Measurements from ENCODE around the gene ADAM8. TPM values are rescaled to one million over a fixed set of nuclear protein-coding genes. Genes with fewer than 3 reads are reported as not detected.
A peak's percentile ranks its signal among the peaks of the same experiment; 100 is the strongest.
"Not testable (repeated sequence)": the region's sequence is repeated elsewhere in the genome, so short reads cannot be mapped to it uniquely, and the experiment has no call there.

ADAM8 gene
- total RNA-seq, 1 donor from 2014 or later = 0.68 TPM

DNA sequence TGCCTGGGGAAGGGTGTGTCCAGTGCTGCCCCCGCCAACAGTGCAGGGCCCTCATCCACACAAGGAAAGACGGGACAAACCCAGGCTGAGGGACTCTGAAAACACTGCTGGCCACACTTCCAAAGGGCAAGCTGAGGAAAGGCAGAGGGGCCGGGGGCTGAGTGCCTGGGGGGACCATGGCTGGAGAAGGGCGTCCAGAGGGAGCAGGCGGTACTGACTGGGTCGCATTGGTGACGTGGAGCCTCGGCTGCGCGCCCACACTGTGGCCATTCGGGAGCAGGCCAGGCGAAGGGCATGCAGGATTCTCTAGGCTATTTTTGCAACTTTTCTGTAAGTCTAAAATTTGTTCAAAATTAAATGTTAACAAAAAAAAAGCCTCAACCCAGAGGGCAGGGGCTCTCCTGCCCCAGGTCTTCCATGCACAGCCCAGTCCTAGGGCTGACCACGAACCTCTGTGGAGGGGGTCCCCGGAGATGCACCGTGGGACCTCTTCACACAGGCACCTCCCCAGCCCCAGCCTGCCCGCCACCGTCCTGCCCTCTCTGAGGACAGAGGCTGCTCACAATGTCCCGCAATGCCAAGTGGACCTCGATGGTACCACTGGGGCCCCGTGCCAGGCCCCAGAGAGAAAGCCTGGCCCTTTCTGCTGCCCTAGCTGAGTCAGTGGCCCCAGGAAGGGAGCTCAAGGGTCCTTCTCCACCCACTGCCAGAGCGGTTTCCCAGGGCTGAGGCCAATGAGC lies 10.4 kb downstream of the ADAM8 start:
- DNase-seq = no peak

DNA sequence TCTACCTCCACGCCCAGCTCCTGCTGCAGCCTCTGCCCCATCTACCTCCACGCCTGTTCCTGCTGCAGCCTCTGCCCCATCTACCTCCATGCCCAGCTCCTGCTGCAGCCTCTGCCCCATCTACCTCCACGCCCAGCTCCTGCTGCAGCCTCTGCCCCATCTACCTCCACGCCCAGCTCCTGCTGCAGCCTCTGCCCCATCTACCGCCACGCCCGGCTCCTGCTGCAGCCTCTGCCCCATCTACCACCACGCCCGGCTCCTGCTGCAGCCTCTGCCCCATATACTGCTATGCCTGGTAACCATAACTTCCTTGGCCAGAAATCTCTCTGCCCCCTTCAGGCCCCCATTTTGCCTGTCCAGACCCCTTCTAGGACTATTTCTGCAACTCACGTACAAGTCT lies 11.6 kb downstream of the ADAM8 start:
- DNase-seq = not testable (repeated sequence)

DNA sequence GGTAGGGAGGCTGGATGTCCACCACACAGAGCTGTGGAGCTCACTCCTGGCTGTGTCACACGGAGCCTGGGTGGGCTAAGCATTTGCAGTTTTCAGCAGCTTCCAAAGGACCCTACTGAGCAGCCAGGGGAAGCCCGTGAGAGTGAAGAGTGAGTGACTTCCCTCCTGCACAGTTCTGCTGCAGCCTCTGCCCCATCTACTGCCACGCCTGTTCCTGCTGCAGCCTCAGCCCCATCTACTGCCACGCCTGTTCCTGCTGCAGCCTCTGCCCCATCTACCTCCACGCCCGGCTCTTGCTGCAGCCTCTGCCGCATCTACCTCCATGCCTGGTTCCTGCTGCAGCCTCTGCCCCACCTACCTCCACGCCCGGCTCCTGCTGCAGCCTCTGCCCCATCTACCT lies 12.2 kb downstream of the ADAM8 start:
- DNase-seq = no peak

DNA sequence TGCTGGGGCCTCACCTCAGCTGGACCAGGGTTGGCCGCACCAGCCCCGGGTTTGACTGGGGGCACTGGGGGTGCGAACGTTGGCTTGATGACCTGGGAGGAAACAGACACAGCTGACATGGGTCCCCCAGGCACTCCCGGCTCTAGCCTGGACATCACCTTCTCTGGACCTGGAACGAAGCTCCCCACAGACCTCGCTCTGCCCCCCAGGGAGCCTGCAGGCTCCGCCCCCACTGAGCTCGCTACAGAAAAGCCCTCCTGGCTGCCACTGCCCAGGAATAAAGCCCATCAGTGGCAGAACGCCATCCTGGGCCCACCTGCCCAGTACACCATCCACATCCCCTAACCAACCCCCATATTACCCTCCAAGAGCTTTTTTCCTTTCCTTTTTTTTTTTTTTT lies 13.0 kb downstream of the ADAM8 start:
- DNase-seq = no peak

DNA sequence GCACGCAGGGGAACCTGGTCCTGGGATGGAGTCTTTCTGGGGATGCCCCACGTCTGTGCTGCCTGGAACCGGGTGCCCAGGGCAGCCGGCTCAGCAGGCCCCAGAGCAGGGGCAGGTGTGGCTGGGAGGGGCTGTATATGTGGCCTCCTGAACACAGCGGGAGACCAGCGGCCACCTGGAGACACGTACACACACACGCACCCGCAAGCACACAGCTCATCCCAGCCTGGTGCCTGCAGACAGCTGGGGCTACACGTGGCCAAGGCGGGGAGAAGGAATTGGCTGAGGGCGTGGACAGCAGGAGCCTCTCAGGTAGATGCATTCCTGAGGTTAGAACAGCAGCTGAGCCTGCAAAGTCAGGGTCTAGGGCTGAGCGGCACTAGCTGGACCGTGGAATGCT lies 14.0 kb downstream of the ADAM8 start:
- DNase-seq = no peak

DNA sequence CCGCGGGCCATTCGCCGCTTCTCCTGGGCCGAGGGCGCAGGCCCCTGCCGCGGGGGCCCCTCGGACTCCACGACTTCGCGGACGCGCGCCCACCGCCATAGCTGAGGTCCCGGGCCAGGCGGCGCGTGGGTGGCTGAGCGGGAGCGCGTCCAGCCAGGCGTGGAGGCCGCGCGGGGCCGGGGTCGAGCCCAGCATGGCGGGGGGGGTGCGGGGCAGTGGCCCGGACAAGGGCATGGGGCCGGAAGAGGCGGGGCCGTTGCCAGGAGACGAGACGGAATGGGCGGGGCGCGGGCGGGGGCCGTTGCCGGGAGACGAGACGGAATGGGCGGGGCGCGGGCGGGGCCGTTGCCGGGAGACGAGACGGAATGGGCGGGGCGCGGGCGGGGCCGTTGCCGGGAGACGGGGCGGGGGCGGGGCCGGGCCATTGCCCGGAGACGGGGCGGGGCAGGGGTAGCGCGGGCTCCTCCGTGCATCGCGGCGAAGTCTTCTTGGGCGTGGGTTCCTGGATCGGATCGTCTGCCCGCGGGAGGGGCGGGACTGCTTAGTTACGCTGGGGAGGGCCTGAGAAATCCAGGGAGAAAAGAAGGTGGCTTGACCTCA lies 14.8 kb downstream of the ADAM8 start:
- peak; percentile 47 for DNase-seq

DNA sequence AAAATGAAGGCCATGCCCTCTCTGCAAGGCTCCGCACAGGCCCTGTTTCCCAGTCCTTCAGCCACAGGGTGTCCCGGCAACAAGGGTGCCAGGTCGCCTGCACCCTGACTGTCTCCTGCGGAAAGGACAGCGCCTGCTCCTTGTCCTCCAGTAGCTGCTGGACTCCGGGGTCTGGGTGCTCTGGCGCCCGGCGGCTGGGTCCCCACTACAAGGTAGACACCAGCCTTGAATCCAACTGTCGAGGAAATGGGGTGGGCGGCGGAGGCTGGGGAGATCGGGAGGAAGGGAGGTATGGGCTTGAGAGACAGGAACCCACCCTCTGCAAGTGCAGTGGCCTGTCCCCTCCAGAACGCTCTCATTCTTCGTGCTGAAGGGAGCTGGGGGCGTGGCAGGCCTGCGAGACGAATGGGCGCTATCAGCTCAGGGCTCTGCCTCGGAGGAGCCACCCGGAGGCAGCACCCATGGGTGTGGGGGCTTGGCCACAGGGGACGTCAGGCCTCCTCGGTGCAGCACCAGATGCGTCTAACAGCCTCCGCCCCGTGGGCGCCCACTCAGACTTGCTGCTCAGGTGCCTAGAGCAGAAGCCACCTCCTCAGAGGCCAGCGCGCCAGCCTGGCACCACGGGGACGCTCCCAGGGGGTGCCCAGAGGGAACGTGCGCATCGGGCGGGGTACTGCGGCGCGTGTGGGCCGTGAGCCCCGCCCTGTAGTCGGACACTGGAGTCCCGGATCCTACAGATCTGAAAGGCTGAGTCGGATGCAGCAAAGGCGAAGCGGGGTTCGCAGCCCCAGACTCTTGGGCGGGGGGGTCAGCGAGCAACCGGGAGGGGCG lies 15.6 kb downstream of the ADAM8 start:
- DNase-seq = peak; percentile 26

DNA sequence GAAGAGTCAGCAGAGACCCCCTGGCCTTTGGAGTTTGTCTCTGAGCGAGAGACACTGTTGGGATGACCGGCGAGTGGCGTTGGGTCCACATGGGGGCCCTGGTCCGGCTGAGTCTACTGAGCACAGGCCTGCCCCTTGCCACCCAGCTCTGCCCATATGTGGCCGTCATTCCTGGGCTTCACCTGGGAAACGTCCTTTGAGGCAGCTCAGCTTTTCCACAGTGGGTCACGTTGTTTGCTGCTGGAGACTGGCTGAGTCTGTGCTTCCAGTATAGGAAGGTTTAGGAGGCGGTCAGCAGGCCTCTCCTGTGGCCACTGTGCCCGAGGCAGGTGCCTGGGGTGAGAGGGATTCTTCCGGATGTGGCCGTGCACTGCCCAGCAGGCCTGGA lies 17.1 kb downstream of the ADAM8 start:
- DNase-seq = no peak

DNA sequence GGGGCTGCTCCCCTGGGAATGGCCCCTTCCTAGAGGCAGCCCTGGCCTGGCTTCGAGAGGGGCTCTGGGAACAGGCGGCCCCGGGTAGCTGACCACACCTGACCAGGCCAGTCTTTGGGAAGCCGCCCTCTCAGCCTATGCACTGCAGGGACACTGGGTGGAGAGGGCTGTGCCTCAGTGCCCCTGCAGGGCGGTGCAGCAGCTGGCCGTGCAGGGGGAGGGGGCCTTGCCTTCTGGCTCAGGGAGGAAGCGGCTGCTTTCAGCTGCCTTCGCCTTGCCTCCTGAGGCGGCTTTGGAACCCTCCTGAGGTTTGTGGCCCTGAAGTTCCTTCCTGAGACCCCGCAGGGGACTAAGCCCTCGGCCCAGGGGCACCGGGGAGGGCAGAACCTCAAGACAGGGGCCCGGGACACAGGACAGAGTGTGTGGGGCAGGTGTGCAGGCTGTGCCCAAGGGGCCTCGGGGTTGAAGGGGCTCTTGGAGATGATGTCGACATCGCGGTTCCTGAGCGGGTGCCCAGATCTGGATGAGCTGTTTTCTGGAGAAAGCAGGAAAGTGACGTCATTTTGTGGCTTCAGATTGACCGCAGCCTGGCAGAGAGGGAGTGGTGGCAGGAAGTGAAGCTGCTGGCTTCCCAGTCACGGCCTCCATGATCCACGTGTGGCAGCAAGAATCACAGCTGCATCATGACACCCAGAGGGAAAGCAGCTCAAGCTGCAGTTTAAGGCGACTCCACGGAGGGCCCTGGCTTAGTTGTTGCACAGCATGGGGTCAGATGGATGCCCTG lies 17.7 kb downstream of the ADAM8 start:
- peak; percentile 91 for DNase-seq

DNA sequence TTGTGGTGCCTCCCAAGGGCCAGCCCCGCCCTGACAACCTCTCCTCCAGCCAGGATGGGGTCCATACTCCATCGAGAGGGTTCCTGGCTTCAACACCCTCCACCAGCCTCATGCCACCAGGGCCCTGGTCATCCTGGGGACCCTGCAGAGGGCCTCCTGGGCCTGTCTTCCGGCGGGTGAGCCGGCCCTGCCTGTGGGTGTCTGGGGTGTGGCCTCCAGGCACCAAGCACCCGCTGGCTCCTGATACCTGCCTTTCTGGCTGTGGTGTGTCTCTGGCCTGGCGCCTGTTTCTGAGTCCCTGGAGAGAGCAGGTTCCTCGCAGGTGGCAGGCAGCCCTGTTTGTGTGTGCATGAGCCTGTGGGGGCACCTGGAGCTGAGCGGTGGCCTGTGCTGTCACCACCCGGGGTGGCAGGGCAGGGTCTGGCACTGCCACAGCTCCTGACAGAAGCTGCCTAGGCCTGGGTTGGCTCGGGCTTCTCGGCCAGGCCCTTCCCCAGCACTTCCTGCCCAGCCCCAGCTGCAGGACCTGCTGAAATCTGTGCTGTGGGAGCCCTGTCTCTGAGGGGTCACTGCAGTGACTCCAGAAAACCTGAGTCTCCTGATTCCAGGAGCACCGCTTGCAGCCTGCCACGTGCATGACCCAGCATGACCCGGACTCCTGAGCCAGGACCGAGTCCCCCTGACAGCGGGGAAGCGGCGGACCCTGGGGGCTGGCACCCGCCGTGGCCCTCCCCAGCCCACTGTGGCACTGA lies 18.4 kb downstream of the ADAM8 start:
- no peak for DNase-seq

DNA sequence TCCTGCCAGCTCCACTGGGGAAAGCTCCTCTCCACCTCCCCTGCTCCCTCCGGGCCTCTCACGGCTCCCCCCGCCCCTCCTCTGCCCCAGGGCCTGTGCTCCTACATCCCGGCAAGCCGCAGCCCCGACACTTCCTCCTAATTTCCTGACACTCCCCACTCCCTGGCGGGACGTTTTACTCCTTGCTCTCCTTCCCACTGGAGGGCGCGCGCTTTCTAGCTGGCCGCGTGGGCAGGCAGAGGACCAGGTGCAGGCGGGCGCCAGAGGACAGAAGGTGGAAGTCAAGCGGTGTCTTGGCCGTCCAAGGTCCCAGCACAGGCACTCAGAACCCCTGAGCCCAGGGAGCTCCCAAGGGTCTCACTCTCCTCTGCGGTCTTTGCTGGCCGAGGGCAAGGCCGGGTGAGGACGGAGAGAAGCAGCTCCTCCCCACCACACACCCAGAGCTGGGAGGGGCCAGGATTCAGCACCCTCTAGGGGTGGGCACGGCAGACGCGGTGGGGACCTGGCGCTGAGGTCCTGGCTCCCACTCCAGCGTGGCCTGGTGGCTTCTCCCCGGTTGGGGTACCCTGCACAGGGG lies 19.1 kb downstream of the ADAM8 start:
- peak; percentile 58 for DNase-seq

DNA sequence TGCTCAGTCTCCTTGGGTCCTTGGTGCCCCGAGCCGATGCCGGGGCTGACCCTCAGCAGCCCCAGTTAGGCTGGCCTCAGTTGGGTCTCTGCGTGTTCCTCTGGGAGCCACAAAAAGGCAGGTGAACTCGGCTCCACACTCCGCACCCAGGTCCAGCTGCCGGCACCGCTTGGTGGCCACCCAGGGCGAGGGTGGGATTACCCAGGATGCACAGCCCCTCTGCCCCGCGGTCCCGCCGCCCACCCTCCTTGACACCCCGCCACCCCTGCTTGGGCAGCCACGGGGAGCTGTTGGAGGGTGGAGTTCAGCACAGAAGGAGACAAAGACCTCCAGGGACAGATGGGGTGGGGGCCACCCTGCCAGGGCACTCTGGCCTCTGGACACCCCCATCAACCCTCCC lies 21.3 kb downstream of the ADAM8 start:
- no peak for DNase-seq

DNA sequence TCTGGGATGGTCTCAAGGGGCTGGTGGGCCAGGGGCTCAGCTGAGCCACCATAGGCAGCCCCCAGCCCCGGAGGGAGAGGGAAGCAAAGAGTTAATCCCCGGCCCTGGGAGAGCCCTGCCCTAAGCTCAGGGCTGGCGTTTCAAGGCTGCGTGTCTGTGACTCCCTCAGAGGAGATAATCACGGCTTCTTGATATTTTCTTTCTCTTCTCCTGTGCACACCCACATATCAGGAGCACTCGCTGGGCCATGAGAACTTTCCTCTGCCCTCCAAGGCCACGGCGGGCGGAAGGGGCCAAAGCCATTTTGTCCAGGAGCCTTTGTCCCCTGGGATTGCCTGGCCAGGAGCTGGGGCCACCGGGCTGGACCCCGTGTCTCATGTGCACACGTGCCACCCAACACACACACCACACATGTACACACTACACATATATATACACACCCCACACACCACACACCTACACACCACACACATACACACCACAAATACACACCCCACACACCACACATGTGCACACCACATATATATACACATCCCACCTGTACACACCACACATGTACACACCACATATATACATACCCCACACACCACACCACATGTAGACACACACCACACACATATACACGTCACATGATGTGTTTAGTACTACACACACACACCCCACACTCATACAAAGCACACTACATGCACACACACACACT lies 22.1 kb downstream of the ADAM8 start:
- no peak for DNase-seq

DNA sequence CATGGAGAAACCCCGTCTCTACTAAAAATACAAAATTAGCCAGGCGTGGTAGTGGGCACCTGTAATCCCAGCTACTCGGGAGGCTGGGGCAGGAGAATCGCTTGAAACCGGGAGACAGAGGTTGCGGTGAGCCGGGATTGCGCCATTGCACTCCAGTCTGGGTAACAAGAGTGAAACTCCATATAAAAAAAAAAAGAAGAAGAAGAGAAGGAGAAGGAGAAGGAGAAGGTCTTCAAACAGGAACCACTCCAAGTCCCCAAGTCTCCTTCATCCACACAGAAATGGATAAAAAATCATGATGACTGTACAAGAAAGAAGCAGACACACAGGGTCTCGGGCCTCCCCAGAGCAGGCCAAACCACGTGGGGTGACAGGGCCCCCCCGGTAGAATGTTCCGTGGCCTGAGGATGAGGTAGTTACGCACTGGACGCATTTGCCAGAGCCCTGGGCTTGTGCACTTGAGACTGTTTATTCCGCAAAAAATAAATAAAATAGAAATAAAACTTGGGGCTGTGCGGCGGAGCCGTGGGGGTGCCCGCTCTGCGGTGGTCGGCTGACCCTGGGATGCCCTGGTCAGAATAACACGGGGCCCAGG lies 23.2 kb downstream of the ADAM8 start:
- DNase-seq = no peak

DNA sequence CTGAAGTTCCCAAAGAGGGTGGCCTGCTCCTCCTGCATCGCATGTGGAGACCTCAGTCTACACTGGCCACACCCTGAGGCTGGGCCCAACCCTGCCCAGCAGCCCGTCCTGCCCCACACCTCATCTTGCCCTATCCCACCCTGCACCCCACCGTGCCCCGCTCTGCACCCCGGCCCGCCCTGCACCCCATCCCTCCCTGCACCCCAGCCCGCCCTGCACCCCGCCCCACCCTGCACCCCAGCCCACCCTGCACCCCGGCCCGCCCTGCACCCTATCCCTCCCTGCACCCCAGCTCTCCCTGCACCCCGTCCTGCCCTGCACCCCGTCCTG lies 24.5 kb downstream of the ADAM8 start:
- no peak for DNase-seq

DNA sequence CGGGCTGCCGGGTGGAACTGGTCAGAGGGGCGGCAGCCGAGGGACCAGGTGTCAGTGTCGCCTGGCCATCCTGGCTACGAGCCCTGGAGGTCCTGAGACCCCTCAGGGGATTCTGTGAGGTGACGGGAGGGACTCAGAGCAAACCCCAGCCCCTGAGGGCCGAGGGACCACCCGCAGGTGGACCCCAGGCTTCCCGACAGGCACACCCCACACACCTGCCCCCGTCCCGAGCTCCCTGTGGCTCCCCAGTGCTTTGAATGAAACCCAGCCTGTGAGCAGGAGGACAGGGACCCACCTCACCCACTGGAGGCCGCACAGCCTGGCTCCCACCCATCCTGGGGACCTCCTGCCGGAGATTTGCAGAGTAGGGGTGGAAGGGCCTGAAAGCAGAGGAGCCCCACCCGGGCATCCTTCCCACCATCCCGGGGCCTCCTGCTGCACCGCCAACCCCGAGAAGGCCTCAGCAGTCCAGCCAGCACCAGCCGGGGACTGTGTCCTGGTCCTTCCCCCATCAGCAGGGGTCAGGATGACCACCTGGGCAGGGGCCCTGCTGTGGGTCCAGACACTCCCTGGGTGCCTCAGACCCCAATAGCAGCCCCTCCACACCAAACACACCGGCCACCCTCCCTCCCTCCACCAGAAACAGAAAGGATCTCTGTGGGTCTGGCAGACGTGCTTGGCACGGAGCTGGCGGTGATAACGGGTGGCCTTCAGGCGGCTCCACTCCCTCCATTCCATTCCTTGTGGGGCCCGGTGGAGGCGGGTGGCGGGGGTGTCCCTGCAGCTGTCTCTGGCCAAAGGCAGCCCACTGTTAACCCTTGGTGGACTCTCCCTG lies 25.1 kb downstream of the ADAM8 start:
- no peak for DNase-seq

DNA sequence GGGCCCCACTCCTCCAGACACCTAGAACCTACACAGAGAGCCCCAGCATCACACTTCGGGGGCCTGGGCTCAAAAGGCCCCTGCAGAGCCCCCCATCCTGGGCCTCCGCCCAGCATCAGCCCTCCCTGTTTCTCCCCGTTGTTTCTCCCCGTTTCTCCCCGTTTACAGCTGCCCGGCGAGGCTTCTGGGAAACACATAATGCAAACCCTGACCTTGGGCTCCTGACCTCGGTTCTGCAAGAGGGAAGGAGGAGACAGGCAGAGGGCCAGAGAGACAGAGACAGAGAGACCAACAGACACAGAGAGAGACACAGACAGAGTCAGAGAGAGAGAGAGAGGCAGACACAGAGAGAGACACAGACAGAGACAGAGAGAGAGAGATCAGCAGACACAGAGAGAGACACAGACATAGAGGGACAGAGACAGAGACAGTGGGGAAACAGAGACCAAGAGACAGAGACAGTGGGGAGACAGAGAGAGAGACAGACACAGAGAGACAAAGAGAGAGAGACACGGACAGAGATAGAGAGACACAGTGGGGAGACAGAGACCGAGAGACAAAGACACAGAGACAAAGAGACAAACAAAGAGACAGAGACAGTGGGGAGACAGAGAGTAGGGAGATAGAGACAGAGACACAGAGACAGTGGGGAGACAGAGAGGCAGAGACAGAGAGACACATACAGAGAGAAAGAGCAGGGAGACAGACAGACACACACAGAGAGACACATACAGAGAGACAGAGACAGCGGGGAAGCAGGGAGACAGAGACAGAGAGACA lies 26.5 kb downstream of the ADAM8 start:
- no peak for DNase-seq

DNA sequence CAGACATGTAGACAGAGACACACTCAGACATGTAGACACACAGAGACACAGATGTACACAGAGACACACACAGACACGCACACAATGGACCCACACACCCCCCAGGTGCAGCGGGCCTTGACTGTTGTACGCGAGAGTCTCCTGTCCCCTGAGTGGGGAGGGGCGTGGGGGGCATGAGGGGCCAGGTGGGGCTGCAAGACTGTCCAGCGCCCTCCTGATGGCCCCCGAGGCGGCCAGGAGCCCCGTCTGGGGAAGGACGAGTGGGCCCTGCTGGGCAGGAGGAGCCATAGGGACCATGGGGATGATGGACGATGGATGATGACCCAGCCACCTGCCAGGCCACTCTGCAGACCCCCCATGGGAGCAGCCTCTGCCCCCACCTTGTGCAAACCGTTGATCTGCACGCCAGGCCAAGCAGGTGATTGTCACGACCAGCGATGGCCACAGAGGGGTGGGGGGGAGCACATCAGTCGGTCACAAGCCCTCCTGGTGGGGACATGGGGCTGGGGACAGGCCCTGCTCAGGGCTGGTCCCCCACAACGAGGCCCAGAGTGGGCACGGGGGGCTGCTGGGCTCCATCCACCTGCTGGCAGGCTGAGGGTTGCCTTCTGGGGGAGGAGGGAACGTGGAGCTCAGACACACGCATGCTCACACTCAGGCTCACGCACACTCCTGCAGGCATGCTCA lies 27.4 kb downstream of the ADAM8 start:
- DNase-seq = no peak

DNA sequence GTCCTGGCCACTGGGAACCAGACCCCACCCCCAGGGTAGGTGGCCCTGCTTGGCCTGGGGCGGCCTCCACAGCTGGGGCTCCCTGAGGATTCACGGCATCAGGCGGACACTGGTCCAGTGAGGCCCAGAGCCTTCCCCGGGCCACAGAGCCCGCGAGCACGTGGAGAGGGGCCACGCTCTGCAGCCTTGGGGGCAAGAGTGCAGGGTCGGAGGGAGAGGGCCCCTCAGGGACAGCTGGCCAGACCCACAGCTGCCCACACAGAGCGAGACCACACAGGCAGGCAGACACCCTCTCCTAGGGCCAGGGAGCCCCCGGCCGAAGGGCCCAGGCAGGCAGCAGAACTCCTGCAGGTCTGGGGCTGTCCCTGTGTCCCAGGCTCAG lies 28.3 kb downstream of the ADAM8 start:
- no peak for DNase-seq
